Cerebellar nuclear complex (tissue), 1 donor: Measurements from ENCODE around the gene FBXL15.

Source experiments
- DNase-seq, 2 experiments: peaks; one replicate each; lab custom pipeline; 2025; lab: John Stamatoyannopoulos, UW

The FBXL15 gene

GRCh38 chr10:102411341-102412255, 9.0 kb upstream of the FBXL15 start:
- DNase-seq = no peak

- no peak for DNase-seq
These were observed 8.3 kb upstream of the FBXL15 start for GRCh38 chr10:102412293-102412692.

GRCh38 chr10:102413053-102413705, 7.5 kb upstream of the FBXL15 start:
- DNase-seq = no peak

- no peak for DNase-seq
These were observed 6.7 kb upstream of the FBXL15 start for GRCh38 chr10:102413806-102414561.

- no peak for DNase-seq
These were observed 5.9 kb upstream of the FBXL15 start for GRCh38 chr10:102414749-102415148.

DNA sequence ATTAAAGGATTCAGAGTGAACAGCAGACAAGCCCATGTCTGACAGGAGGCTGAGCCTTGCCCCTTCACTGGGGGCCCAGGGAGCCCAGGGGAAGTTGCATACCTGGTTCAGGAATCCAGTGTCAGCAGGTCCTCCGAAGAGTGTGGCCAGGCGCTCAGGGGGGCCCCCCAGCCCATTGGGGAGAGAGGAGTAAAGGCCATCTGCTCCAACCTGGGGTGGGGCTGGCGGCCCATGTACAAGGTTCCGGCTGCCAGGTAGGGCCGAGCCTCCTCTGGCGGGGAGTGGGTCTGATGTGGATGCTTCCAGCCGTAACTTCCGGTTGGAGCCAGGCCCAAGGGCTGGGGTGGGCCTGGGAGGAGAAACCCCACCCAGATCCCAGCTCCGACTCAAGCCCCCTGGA, 4.4 kb upstream of the FBXL15 start:
- DNase-seq = no peak

DNA sequence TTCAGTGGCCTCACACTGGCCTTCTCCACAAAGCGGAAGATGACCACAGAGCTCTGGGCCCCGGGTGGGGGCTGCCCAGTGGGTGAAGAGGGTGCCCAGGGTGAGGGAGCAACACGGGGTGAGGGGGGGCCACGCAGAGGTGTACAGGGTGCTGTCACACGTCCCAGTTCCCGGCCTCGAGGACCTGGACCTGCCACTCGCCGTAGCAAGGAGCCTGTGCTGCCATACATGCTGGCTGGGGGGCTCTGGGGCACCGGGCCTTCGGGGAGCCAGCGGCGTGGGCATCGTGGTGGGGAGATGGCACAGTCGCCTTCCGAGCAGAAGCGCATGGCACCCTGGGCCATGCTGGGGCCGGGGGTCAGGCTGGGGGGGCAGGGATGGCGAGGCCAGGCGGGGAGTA, 3.9 kb upstream of the FBXL15 start:
- DNase-seq = no peak

DNA sequence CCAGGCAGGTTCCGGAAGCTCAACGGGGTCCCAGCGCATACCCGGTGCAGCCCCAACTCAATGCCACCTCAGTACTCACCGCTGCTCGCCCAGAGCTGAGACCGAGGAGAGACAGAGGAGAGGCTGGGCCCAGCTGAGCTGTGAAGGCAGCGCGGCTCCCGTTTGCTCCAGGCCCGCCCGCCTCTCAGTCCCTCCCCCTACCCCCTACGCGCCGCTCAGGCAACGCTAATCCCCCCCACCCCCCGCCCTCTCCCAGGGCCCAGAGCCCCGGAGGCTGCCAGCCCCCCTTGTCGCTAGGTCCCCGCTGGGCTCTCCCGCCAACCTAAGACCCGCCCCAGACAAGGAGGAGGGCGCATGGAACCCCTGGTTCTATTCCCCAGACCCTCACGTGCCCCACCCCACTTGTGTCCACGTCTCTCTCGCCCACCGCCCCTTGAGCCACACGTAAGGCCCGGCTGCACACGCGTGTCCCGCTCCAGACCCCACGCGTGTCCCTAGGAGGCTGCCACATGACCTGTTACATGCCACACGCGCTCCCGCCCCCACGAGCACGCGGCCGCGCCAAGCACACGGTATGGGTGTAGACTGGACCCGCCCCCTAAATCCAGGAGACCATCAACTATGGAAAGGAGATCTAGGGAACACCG, 1.9 kb upstream of the FBXL15 start, which contains the start of gene PSD:
TSS of gene PSD (minus strand) at position 164 of the 647 bp plus-strand sequence. CDS start 1,747 bp downstream, outside the sequence.
- no peak for DNase-seq

- DNase-seq = peak in 1 of 2 experiments; percentile 31
These were observed 1.1 kb upstream of the FBXL15 start for GRCh38 chr10:102419269-102420180.

- DNase-seq = no peak
These were observed 389 bp upstream of the FBXL15 start for GRCh38 chr10:102420181-102420713.

DNA sequence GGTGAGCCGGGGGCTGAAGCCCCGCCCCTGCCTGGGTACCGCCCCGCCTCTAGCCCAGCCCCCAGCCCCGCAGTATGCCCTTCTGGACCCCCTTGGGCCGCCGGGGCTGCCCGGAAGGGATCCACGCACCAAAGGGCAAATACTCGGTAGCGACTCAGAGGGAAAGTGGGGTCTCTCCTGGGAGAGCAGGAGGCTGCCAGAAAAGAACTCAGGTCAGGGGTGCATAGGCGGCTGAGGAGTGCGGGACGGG, 796 bp downstream of the FBXL15 start:
- no peak for DNase-seq

DNA sequence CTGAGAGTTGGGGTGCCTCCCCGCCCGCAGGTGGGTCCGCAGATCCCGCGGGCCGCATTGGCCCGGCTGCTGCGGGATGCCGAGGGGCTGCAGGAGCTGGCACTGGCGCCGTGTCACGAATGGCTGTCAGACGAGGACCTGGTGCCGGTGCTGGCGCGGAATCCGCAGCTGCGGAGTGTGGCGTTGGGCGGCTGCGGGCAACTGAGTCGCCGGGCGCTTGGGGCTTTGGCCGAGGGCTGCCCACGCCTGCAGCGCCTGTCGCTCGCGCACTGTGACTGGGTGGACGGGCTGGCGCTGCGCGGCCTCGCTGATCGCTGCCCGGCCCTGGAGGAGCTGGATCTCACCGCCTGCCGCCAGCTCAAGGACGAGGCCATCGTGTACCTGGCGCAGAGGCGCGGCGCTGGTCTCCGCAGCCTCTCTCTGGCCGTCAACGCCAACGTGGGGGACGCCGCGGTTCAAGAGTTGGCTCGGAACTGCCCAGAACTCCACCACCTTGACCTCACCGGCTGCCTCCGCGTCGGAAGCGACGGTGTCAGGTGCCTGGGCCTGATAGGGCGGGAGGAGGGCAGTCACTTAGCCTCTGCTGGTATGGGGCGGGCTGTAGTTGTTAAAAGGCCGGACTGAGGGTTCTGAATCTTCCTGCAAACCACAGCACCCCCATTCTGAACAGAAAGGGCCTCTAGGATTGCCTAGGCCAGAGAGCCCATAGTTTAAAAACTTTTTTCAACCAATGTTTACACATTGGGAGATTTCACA, 1.3 kb downstream of the FBXL15 start:
- DNase-seq = no peak

DNA sequence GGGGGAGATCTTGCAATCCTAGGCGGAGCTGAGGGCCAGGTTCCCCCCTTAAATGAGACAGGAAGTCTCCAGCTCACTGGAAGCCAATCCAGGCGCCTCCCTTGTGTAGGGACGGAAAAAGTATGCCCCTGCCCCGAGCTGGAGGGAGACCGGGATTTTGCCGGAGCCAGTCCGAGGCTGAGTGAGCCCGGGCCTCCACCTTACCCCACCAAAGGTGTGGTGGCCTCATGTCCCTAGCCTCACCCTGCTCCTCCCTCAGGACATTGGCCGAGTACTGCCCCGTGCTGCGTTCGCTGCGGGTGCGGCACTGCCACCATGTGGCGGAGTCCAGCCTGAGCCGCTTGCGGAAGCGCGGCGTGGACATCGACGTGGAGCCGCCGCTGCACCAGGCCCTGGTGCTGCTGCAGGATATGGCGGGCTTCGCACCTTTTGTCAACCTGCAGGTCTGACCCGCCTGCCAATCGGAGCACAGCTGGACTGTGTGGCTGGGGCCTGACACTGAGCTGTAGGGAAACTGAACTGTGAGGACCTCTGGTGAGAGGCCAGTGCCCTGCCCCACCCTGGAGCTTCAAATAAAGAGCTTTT, 2.0 kb downstream of the FBXL15 start:
- DNase-seq = no peak

GRCh38 chr10:102423372-102423968, 2.8 kb downstream of the FBXL15 start:
- DNase-seq = no peak

GRCh38 chr10:102424145-102424544, 3.5 kb downstream of the FBXL15 start:
- DNase-seq = no peak

GRCh38 chr10:102424916-102425315, 4.3 kb downstream of the FBXL15 start:
- DNase-seq = no peak

DNA sequence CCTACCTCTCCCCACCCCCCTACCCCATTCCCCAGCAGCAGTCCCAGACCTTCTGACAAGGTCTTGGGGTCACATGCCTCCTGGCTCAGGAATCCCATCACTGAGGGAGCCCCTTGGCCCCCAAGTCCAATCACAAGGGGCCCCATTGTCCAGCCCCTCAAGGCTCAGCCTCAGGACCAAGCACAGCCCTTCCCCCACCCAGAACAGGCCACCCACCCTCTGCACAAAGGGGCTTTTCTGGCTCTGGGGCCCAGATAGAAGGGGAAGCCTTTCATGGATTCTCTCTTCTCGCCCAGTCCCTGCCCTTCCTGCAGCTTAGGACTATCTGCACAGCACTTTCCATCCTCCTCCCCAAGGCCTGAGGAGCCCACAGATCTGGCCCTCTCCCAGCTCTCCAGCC, 4.8 kb downstream of the FBXL15 start:
- no peak for DNase-seq

DNA sequence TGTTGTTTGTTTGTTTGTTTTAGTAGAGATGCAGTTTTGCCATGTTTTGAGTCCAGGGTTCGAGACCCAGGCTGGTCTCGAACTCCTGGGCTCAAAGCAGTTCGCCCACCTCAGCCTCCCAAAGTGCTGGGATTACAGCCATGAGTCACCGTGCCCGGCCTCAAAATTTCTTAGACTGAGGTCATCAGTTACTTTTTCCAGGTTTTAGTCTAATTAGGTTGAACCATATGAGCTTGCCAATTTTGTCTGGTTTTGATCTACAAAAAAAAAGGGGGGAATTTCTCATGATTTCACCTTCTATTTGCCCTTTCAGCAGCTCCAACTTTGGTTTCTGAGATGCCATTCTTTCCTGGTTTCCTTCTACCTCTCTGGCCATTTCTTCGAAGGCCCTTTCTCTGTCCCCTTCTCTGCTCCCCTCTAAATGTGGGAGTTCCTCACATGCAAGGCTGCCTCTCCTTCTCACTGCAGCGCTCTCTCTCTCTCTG, 6.2 kb downstream of the FBXL15 start:
- DNase-seq = no peak

DNA sequence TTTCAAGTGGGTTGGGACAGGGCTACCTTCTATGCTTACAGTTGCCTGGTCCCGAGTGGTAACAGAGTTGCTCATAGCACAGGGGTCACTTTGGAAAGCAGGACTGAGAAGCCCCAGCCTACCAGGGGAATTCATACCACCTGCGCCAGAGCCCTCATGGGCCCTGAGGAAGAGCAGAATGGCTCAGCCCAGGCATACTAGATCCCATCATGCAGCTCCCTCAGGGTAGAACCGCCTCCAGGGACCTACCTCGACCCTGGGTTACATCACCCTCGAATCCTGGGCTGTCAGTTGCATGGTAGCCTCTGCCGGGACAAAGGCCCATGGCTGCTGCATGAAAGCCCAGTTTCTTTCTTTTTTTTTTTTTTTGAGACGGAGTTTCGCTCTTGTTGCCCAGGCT, 8.8 kb downstream of the FBXL15 start:
- DNase-seq = no peak
